Gastrocnemius medialis (tissue), 4 donors: ENCODE data around the gene RBBP6. TPM values are rescaled to one million over a fixed set of nuclear protein-coding genes. Genes with fewer than 3 reads are reported as not detected.

Experiments
- ATAC-seq, 2 donors: fragments of 150-250 bp; one replicate each; pipeline ENCODE4 v1.9.1; 2016
- DNase-seq, 2 donors: peaks; one replicate each; pipeline ENCODE4 v3.0.0-alpha.2; 2019
- H3K27ac ChIP-seq, 4 donors: fragments of 200-600 bp; sonication (generic); 1 replicate in 1 of 4; 2 replicates in 3 of 4; pipeline ENCODE4 v1.5.1; 2016 to 2018; ENCODE audit warnings: mild to moderate bottlenecking in 2 of 4, moderate library complexity in 1 of 4
- H3K27me3 ChIP-seq, 3 donors: fragments of 200-600 bp; sonication (generic) in 2 of 3; 1 replicate in 1 of 3; 2 replicates in 2 of 3; pipeline versions ENCODE4 v1.5.1 to v1.6.0; 2016 to 2019; ENCODE audit warnings: mild to moderate bottlenecking in 1 of 3, moderate library complexity in 1 of 3
- H3K36me3 ChIP-seq, 2 donors: fragments of 200-600 bp; sonication (generic) in 1 of 2; one replicate each; pipeline ENCODE4 v1.5.1; 2017 to 2018
- H3K4me1 ChIP-seq, 2 donors: fragments of 200-600 bp; sonication (generic) in 1 of 2; one replicate each; pipeline ENCODE4 v1.5.1; 2016 to 2017; ENCODE audit warnings: mild to moderate bottlenecking in 2 of 2
- H3K4me3 ChIP-seq, 4 donors: fragments of 200-600 bp; sonication (generic) in 3 of 4; 1 replicate in 1 of 4; 2 replicates in 3 of 4; pipeline ENCODE4 v1.5.1; 2016 to 2019; ENCODE audit warnings: mild to moderate bottlenecking in 2 of 4
- H3K9me3 ChIP-seq, 3 donors: fragments of 200-600 bp; sonication (generic) in 2 of 3; 1 replicate in 1 of 3; 2 replicates in 2 of 3; pipeline ENCODE4 v1.5.1; 2016 to 2019
- CTCF ChIP-seq, 5 experiments: fragments of 450-650 bp in 3 of 5; fragments of 200-600 bp in 2 of 5; sonication (generic) in 2 of 5; IDR thresholded peaks in 4 of 5; conservative IDR thresholded peaks in 1 of 5; 1 replicate in 4 of 5; 2 replicates in 1 of 5; pipeline ENCODE4 v1.5.1; 2016 to 2019; ENCODE audit warnings: antibody characterized with exemption in 5 of 5, mild to moderate bottlenecking in 3 of 5, moderate library complexity in 3 of 5
- POLR2A ChIP-seq, 2 donors: fragments of 450-650 bp; IDR thresholded peaks; one replicate each; pipeline ENCODE4 v1.6.1; 2017; ENCODE audit warnings: antibody characterized with exemption in 2 of 2, mild to moderate bottlenecking in 2 of 2, moderate library complexity in 2 of 2
- in situ Hi-C, 4 donors: fragments of 200-750 bp; cut with MboI; loops; one replicate each; pipeline versions ENCODE4 v1.15.0 to v1.8.0; 2017; ENCODE audit warnings: low sequenced_read_pairs in 4 of 4
- intact Hi-C: fragments of 100-400 bp; cut with DNase I; formaldehyde crosslinking; loops from one replicate; pipeline ENCODE4 v1.15.1; 2023; ENCODE audit warnings: low total_unique reads
- total RNA-seq, 4 donors: library from RNA; depleted of rRNA; stranded (reverse); fragments of >200 nt; gene quantifications; one replicate each; pipeline versions ENCODE4 v1.1.0 to v1.2.3, GENCODE V29; 2016

The RBBP6 gene
- total RNA-seq, 4 donors from 2014 or later: 33.3 to 57.1 (median 47.8) TPM

GRCh38 chr16:24507959-24508480 is 31.3 kb upstream of the RBBP6 start:
- Histone ChIP-seq H3K4me1 (peaks cover 3 to 7% of the 10 kb centered on the region in 2 donors), H3K9me3 (no peaks in the 10 kb centered on the region), H3K27me3 (no peaks in the 10 kb centered on the region), H3K4me3 (no peak overlapping the region), H3K36me3 (no peaks in the 10 kb centered on the region), H3K27ac (peak overlapping the region in 3 of 4 donors; percentile 19 to 68 (median 57))
- intact Hi-C loops (loop anchor here (1.0 to 10.0 kb wide), 3 partner anchors 33 to 953 kb away; partner anchors contain the start of genes EARS2 and UBFD1), in situ Hi-C loops (loop anchor here in 2 of 4 donors (10.0 to 25.0 kb wide), 2 partner anchors 463 to 846 kb away; no protein-coding TSS in a partner anchor)
- TF ChIP-seq CTCF (IDR thresholded peaks at IDR 0.05 in 4 of 5, conservative IDR thresholded peaks at IDR 0.05 in 1 of 5) (no peak), POLR2A (IDR thresholded peaks at IDR 0.05) (no peak)
- DNase-seq: no peak
- ATAC-seq: no peak

- Histone ChIP-seq H3K4me3 (no peak overlapping the region), H3K9me3 (no peaks in the 10 kb centered on the region), H3K36me3 (no peaks in the 10 kb centered on the region), H3K4me1 (peaks cover 3 to 7% of the 10 kb centered on the region in 2 donors), H3K27ac (peak overlapping the region; percentile 39 to 68 (median 56)), H3K27me3 (no peaks in the 10 kb centered on the region)
- peak; percentile 13 to 73 for DNase-seq
- in situ Hi-C loops (loop anchor here in 2 of 4 donors (10.0 to 25.0 kb wide), 2 partner anchors 464 to 846 kb away; no protein-coding TSS in a partner anchor), intact Hi-C loops (loop anchor here (10.0 kb wide), 2 partner anchors 464 to 954 kb away; partner anchors contain the start of genes EARS2 and UBFD1)
- ATAC-seq: peak; percentile 88 to 91
- TF ChIP-seq POLR2A (IDR thresholded peaks at IDR 0.05) (no peak), CTCF (IDR thresholded peaks at IDR 0.05 in 4 of 5, conservative IDR thresholded peaks at IDR 0.05 in 1 of 5) (no peak)
Observed at GRCh38 chr16:24508614-24509013, 30.8 kb upstream of the RBBP6 start.

- ATAC-seq (no peak), DNase-seq (no peak)
- Histone ChIP-seq H3K27ac (peak overlapping the region; percentile 19 to 68 (median 48)), H3K4me1 (peaks cover 3 to 7% of the 10 kb centered on the region in 2 donors), H3K4me3 (no peak overlapping the region), H3K9me3 (no peaks in the 10 kb centered on the region), H3K36me3 (no peaks in the 10 kb centered on the region), H3K27me3 (no peaks in the 10 kb centered on the region)
- intact Hi-C loops: loop anchor here (10.0 kb wide), 2 partner anchors 465 to 955 kb away; partner anchors contain the start of genes EARS2 and UBFD1
- TF ChIP-seq POLR2A (IDR thresholded peaks at IDR 0.05) (no peak), CTCF (IDR thresholded peaks at IDR 0.05 in 4 of 5, conservative IDR thresholded peaks at IDR 0.05 in 1 of 5) (no peak)
- in situ Hi-C loops: loop anchor here in 2 of 4 donors (10.0 to 25.0 kb wide), 2 partner anchors 465 to 847 kb away; no protein-coding TSS in a partner anchor
Observed at GRCh38 chr16:24509536-24509935, 29.8 kb upstream of the RBBP6 start.

GRCh38 chr16:24511174-24511573 is 28.2 kb upstream of the RBBP6 start:
- ATAC-seq: no peak
- intact Hi-C loops (no loop called here), in situ Hi-C loops (loop anchor here in 1 of 4 donors (25.0 kb wide), 1 partner anchor 849 kb away; no protein-coding TSS in a partner anchor)
- no peak overlapping the region for H3K4me3 ChIP-seq
- H3K27ac ChIP-seq: no peak overlapping the region
- DNase-seq: no peak
- no peaks in the 10 kb centered on the region for H3K27me3 ChIP-seq
- TF ChIP-seq CTCF (IDR thresholded peaks at IDR 0.05 in 4 of 5, conservative IDR thresholded peaks at IDR 0.05 in 1 of 5): no peak
- TF ChIP-seq POLR2A (IDR thresholded peaks at IDR 0.05): no peak
- no peaks in the 10 kb centered on the region for H3K9me3 ChIP-seq
- H3K36me3 ChIP-seq: no peaks in the 10 kb centered on the region
- H3K4me1 ChIP-seq: peaks cover 3 to 7% of the 10 kb centered on the region in 2 donors
